ENCODE results near the gene CYTH1.

DNA sequence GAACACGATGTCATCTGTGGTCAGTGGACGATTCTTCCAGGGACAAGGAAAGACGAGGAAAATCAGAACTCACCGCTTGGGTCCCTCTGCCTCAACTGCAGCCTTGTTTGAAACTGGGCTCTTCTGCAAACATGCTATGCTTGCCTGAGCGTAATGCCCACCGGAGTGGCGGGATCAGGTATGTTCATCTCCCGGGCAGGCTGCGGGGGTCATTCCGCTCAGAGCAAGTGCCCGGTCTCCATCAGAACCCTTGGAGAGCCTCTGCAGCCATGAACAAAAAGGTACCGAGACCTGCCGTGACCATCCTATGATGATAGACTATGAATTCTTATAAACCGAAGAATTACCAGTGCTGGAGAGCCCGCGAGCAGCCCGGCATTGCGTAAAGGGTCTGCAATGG lies 140.4 kb downstream of the CYTH1 start:
- no peak for TF ChIP-seq ZNF274 (IDR thresholded peaks at IDR 0.05; ENCODE audit: low read depth, low read length)
- TF ChIP-seq YY1 (IDR thresholded peaks at IDR 0.05; ENCODE audit: insufficient read depth, insufficient read length), result no peak
- TF ChIP-seq SUZ12 (IDR thresholded peaks at IDR 0.05; ENCODE audit: extremely low read depth, insufficient read depth, insufficient read length), result no peak
